OCI-LY7 (cell line): Measurements from ENCODE around the gene RBM38.

Experiments
- CTCF ChIP-seq: fragments of 200-600 bp; sonication (generic); conservative IDR thresholded peaks from 2 replicates; pipeline ENCODE4 v1.5.1; 2014; ENCODE audit warnings: mild to moderate bottlenecking, antibody characterized with exemption, low read length, moderate library complexity, mixed read lengths
- EZH2phosphoT487 ChIP-seq: fragments of 200-600 bp; sonication (generic); IDR thresholded peaks from 2 replicates; pipeline ENCODE4 v1.6.1; 2018; ENCODE audit warnings: low read depth, borderline replicate concordance, mild to moderate bottlenecking, mixed run types, antibody characterized with exemption, low read length, moderate library complexity, mixed read lengths

GRCh38 chr20:57374343-57374930 is 16.8 kb upstream of the RBM38 start:
- TF ChIP-seq CTCF = no peak
- no peak for TF ChIP-seq EZH2phosphoT487
